ENCODE measurements around the gene CGB2. TPM values are rescaled to one million over a fixed set of nuclear protein-coding genes. Genes with fewer than 3 reads are reported as not detected.
"Not testable (repeated sequence)": the region's sequence is repeated elsewhere in the genome, so short reads cannot be mapped to it uniquely, and the experiment has no call there.

The CGB2 gene
- polyA plus RNA-seq, 4 donors: 0.28 TPM; not detected in 3

DNA sequence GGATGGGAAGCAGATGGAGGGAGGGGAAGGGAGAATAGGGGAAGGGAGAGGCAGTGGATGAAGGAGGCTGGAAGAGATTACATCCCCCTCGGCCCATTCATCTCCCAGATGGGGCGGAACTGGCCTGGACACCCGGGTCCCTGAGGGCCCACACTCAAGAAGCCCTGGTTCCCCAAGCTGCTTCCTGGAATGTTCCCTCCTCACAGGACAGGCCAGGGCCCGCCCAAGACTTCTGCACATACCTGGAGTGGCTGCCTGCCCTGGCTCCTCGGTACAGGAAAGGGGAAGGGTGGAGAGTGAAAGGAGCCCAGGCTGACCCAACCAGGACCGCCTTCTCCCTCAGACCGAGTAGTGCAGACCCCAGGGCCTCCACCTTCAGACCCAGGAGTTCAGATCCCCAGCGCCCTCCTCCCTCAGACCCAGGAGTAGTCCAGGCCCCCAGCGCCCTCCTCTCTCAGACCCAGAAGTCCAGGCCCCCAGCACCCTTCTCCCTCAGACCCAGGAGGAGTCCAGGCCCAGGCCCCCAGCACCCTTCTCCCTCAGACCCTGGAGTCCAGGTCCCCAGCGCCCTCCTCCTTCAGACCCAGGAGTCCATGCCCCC, 32.4 kb downstream of the CGB2 start:
- no peak for DNase-seq (ENCODE audit: low read depth in 4 of 4, low spot score in 2 of 4)

DNA sequence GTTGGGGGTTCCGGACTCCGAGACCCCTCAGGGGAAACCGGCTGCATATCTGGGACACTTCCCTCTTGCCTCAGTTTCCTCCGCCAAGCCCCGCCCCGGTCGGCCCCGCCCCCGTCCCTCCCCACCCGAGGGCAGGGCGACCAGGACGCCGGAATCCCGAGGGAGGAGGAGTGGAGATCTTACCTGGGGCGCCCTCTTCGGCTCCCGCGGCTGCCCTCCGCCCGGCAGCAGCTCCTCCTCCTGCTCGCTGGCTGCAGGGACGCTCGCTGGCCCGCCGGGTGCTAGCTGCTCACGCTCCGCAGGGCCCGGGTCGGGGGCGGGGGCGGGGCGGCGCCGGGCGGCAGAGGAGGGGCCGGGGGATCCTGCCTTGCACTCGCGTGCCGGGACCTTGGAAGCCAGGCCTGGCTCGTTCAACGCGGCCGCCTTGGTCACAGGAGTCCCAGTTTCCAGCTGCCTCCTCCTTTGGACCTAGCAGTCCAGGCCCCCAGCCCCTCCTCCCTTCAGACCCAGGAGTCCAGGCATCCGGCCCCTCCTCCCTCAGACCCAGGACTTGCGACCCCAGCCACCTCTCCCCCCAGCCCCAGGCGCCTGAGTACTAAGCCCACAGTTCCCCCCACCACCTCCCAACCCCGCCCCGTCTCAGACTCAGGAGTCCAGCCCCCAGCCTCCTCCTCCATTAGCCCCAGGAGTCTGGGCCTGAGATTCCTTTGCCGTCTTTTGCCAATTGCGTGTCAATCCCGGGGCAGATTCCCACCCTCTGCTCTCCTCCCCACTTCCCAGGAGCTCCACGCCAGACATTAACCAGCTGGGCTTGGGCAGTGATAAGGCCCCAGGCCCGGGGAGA, 33.3 kb downstream of the CGB2 start, which contains the start of gene NTF4:
Gene NTF4 (minus strand): TSS at position 51 of the 844 bp plus-strand sequence. CDS start 2,821 bp downstream, outside the sequence.
- no peak for DNase-seq (ENCODE audit: low read depth in 4 of 4, low spot score in 2 of 4)

DNA sequence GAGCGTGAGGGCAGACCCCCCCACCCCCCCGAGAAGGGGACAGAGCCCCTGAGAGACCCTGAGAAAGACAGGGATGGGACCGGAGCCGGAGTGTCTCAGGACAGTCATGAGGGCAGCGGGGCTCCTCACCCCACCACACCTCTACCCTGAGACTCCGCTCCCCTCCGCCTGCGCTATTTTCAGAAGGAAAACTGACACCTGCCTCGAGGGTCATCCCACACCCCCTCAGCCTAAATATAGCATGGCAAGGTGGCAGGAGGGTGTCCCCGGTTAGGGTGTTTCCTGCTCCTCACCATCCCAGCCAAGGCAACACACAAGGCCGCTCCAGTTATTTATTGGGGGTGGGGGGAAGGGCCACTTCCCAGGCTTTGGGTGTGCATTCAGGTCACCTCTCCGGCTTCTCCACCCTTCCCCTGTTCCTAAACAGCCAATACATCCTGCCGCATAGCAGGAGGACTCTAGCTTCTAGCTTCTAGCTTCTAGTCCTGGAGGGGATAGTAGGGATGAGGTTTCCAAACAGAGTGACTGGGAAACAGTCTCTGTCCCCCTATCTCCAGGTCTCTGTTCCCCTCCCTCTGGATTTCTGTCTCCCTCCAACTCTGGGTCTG, 34.3 kb downstream of the CGB2 start:
- no peak for DNase-seq (ENCODE audit: low read depth in 4 of 4, low spot score in 2 of 4)

DNA sequence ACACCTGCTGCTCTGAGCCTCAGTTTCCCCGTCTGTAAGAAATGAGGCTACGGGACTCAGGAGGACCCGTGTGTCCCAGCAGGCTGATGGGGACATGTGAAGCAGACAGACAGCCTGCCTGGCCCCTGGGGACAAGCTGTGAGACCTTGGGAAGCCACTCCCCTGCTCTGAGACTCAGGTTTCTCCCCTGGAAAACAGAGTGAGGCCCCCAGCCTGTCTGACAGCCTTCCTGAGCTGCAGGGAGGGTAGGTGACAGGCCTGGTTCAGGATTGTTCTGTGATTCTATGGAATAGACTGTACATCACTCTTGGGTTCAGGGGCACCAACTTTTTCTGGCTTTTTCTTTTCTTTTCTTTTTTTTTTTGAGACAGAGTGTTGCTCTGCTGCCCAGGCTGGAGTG, 35.9 kb downstream of the CGB2 start:
- DNase-seq (ENCODE audit: low read depth in 4 of 4, low spot score in 2 of 4): no peak

DNA sequence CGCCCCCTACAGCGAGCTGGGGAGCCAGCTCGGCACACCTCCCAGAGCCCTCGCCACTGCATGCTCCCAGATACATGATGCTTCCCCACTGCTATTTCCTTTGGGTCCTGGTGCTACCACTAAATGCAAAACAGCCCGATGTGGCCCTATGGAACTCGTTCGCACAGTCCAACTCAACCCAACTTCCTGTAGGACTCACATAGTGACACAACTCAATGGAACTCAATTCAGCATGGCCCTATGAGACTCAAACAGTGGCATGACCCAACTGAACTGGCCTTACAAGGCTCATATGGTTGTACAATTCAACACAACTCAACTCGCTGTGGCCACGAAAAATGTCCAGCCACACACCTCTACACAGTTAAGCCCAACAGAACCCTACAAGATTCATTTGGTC, 37.3 kb downstream of the CGB2 start:
- no peak for DNase-seq (ENCODE audit: low read depth in 4 of 4, low spot score in 2 of 4)

DNA sequence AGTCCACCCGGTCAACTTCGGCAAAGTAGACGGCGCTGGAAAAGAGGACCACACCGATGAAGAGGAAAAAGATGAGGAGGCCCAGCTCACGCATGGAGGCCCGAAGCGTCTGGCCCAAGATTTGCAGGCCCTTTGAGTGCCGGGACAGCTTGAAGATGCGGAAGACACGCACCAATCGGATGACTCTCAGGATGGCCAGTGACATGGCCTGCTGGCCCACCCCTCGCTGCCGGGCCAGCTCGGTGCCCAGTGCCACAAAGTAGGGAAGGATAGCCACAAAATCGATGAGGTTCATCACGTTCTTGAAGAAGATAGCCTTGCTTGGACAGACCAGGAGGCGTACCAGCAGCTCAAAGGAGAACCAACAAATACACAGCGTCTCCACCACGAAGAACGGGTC, 38.7 kb downstream of the CGB2 start:
- no peak for DNase-seq (ENCODE audit: low read depth in 4 of 4, low spot score in 2 of 4)

DNA sequence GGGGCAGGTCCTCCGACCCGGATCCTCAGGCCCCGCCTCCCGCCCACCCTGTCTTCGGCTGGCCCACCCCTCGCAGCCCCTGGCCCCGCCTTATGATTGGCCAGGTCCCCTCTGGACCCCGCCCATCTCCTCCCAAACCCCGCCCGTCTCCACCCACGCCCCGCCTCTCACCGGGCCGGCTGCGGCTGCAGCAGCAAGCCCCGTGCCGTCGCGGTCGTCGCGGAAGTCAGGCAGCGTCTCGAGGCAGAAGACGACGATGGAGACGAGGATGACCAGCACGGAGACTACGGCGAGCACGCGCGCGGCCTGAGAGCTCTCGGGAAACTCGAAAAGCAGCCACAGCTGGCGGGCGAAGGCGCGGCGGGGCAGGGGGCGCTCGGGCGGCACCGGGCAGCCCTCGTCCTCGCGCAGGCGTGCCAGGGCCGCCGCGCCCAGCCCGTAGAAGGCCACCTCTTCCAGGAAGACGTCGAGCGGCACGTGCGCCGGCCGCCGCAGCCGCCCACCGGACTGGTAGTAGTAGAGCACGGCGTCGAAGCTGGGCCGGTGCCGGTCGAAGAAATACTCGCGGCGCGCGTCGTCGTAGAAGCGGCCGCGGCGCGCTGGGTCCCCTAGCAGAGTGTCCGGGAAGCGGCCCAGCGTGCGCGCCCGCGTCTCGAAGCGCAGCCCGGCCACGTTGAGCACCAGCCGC, 40.3 kb downstream of the CGB2 start:
- DNase-seq (ENCODE audit: low read depth in 4 of 4, low spot score in 2 of 4): no peak

DNA sequence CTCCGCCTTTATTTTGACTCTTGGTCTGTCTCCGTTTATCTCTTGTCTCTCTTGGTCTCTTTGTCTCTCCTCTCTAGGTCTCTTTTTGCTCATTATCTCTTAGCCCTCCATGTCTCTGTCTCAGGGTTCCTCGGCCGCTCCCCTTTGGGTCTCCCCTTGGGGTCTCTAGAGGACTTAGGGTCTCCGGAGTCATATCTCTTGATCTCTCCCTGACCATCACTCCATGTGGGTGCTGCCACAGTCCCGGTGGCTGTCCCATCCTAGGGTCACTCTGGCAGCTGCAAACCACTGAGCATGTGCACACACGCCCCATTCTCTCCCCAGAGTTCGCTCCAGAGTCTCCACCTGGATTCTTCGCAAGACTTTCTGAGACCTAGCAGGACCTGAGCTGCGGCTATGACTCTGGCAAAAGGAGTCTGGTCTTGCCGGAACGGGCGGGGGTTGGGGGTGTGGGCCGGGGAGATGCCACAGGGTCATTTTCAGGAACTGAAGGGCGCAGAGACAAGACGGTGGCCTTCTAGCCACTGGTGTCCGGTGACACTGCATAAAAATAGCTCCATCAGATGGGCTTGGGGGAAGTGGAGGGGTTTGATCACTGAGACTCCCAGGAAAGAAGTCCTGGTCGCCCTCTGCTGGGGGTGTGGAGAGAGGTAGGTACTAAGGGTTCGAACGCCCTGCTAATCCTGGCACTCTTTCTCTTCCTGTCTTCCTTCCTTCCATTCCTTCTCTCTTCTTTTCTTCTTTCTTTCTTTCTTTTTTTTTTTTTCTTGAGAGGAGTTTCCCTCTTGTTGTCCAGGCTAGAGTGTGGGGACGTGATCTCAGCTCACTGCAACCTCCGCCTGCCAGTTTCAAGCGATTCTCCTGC, 42.1 kb downstream of the CGB2 start:
- DNase-seq (ENCODE audit: low read depth in 4 of 4, low spot score in 2 of 4): no peak

DNA sequence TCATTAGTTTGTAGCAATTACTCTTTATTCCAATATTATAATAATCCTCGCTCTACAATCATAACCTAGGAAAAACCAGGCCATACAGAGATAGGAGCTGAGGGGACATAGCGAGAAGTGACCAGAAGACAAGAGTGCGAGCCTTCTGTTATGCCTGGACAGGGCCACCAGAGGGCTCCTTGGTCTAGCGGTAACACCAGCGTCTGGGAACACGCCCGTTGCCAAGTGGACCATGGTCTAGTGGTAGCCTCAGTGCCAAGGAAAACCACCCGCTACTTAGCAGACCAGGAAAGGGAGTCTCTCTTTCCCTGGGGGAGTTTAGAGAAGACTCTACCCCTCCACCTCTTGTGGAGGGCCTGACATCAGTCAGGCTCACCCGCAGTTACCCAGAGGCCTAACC, 43.2 kb downstream of the CGB2 start:
- DNase-seq (ENCODE audit: low read depth in 4 of 4, low spot score in 2 of 4): not testable (repeated sequence)

DNA sequence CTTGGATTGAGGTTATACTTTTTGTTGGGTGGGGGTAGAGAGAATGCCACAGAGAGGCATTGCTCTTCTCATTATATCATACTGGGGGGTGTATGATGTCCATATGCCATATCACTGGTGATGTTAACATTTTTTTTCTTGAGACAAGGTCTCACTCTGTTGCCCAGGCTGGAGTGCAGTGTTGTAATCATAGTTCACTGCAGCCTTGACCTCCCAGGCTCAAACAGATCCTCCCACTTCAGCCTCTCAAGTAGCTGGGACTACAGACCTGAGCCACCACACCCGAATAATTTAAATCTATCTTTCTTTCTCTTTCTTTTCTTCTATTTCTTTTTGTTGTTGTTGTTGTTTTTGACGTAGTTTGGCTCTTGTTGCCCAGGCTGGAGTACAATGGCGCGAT, 48.7 kb downstream of the CGB2 start:
- no peak for DNase-seq (ENCODE audit: low read depth in 4 of 4, low spot score in 2 of 4)

DNA sequence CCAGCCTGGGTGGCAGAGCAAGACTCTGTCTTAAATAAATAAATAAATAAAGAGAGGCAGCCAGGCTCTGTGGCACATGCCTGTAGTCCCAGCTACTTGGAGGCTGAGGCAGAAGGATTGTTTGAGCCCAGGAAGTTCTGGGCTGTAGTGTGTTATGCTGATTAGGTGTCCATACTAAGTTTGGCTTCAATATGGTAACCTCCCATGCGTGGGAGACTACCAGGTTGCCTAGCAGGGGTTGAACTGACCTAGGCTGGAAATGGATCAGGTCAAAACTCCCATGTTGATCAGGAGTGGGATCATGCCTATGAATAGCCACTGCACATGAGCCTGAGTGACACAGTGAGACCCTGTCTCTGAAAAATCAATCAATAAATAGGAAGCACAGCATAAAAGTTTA, 49.6 kb downstream of the CGB2 start:
- DNase-seq (ENCODE audit: low read depth in 4 of 4, low spot score in 2 of 4): no peak

Other genes starting within 250 kb of the CGB2 start
- gene BCAT2, start 220.9 kb upstream of the CGB2 start, polyA plus RNA-seq (ENCODE audit: insufficient read length in 4 of 4): 10 to 100 TPM; 30.4 to 64.2 (median 49.8) TPM
- 10 to 100 TPM; 30.0 to 40.4 (median 36.2) TPM for gene HSD17B14, start 195.4 kb upstream of the CGB2 start, polyA plus RNA-seq (ENCODE audit: insufficient read length in 4 of 4)
- gene PLEKHA4, start 163.3 kb upstream of the CGB2 start, polyA plus RNA-seq (ENCODE audit: insufficient read length in 4 of 4): 10 to 100 TPM; 17.9 to 33.8 (median 27.1) TPM
- gene PPP1R15A, start 159.5 kb upstream of the CGB2 start, polyA plus RNA-seq (ENCODE audit: insufficient read length in 4 of 4): 10 to 100 TPM; 29.7 to 52.6 (median 33.7) TPM
- 1 to 10 TPM in 1 of 4 donors, under 1 TPM in 3; 0.46 to 1.3 (median 0.64) TPM for gene TULP2, start 133.1 kb upstream of the CGB2 start, polyA plus RNA-seq (ENCODE audit: insufficient read length in 4 of 4)
- gene NUCB1, start 131.6 kb upstream of the CGB2 start, polyA plus RNA-seq (ENCODE audit: insufficient read length in 4 of 4): 100 to 1,000 TPM; 249 to 328 (median 311) TPM
- 10 to 100 TPM in 1 of 4 donors, 1 to 10 TPM in 3; 6.0 to 10.3 (median 8.2) TPM for gene DHDH, start 98.2 kb upstream of the CGB2 start, polyA plus RNA-seq (ENCODE audit: insufficient read length in 4 of 4)
- gene BAX, start 77.0 kb upstream of the CGB2 start, polyA plus RNA-seq (ENCODE audit: insufficient read length in 4 of 4): 10 to 100 TPM; 58.1 to 90.7 (median 76.4) TPM
- gene FTL, start 66.6 kb upstream of the CGB2 start, polyA plus RNA-seq (ENCODE audit: insufficient read length in 4 of 4): 1,000 to 10,000 TPM; 2,498 to 2,845 (median 2,570) TPM
- 10 to 100 TPM; 35.9 to 53.8 (median 48.2) TPM for gene GYS1, start 38.6 kb upstream of the CGB2 start, polyA plus RNA-seq (ENCODE audit: insufficient read length in 4 of 4)
- 100 to 1,000 TPM in 2 of 4 donors, 10 to 100 TPM in 2; 86.0 to 106 (median 95.6) TPM for gene RUVBL2, start 38.0 kb upstream of the CGB2 start, polyA plus RNA-seq (ENCODE audit: insufficient read length in 4 of 4)
- gene LHB, start 14.8 kb upstream of the CGB2 start, polyA plus RNA-seq (ENCODE audit: insufficient read length in 4 of 4): under 1 TPM in 2 of 4 donors, not detected in 2; 0.31 to 0.35 TPM
- under 1 TPM in 1 of 4 donors, not detected in 3; 0.16 TPM for gene CGB3, start 7.6 kb upstream of the CGB2 start, polyA plus RNA-seq (ENCODE audit: insufficient read length in 4 of 4)
- not detected for gene CGB1, start 5.0 kb downstream of the CGB2 start, polyA plus RNA-seq (ENCODE audit: insufficient read length in 4 of 4)
- not detected for gene CGB5, start 12.0 kb downstream of the CGB2 start, polyA plus RNA-seq (ENCODE audit: insufficient read length in 4 of 4)
- gene CGB8, start 17.2 kb downstream of the CGB2 start, polyA plus RNA-seq (ENCODE audit: insufficient read length in 4 of 4): under 1 TPM in 1 of 4 donors, not detected in 3; 0.32 TPM
- 1 to 10 TPM in 2 of 4 donors, under 1 TPM in 2; 0.59 to 2.8 (median 1.1) TPM for gene CGB7, start 25.9 kb downstream of the CGB2 start, polyA plus RNA-seq (ENCODE audit: insufficient read length in 4 of 4)
- 1 to 10 TPM; 3.9 to 4.5 (median 4.5) TPM for gene NTF4, start 32.9 kb downstream of the CGB2 start, polyA plus RNA-seq (ENCODE audit: insufficient read length in 4 of 4)
- under 1 TPM; 0.03 to 0.17 (median 0.07) TPM for gene KCNA7, start 40.8 kb downstream of the CGB2 start, polyA plus RNA-seq (ENCODE audit: insufficient read length in 4 of 4)
- gene SNRNP70, start 53.6 kb downstream of the CGB2 start, polyA plus RNA-seq (ENCODE audit: insufficient read length in 4 of 4): 100 to 1,000 TPM; 260 to 418 (median 347) TPM
- 10 to 100 TPM in 1 of 4 donors, 1 to 10 TPM in 3; 5.4 to 13.2 (median 8.8) TPM for gene LIN7B, start 82.5 kb downstream of the CGB2 start, polyA plus RNA-seq (ENCODE audit: insufficient read length in 4 of 4)
- 1 to 10 TPM in 1 of 4 donors, under 1 TPM in 3; 0.73 to 1.1 (median 0.80) TPM for gene C19orf73, start 87.3 kb downstream of the CGB2 start, polyA plus RNA-seq (ENCODE audit: insufficient read length in 4 of 4)
- 10 to 100 TPM in 1 of 4 donors, 1 to 10 TPM in 3; 4.5 to 11.1 (median 8.7) TPM for gene PPFIA3, start 87.7 kb downstream of the CGB2 start, polyA plus RNA-seq (ENCODE audit: insufficient read length in 4 of 4)
- 10 to 100 TPM; 25.2 to 38.8 (median 33.8) TPM for gene HRC, start 123.5 kb downstream of the CGB2 start, polyA plus RNA-seq (ENCODE audit: insufficient read length in 4 of 4)
- 10 to 100 TPM; 22.1 to 48.0 (median 35.9) TPM for gene TRPM4, start 125.9 kb downstream of the CGB2 start, polyA plus RNA-seq (ENCODE audit: insufficient read length in 4 of 4)